HUES64 (cell line): ENCODE data around the gene UBE4B.
"Not testable (repeated sequence)": the region's sequence is repeated elsewhere in the genome, so short reads cannot be mapped to it uniquely, and the experiment has no call there.

Experiments used
- H3K27ac ChIP-seq: 2 replicates; pipeline ENCODE4 v1.7.0; 2013; ENCODE audit warnings: low read depth, low read length, inconsistent platforms
- H3K27me3 ChIP-seq: 2 replicates; pipeline ENCODE4 v1.6.1; 2013; ENCODE audit warnings: mild to moderate bottlenecking, low read length; ENCODE audit not compliant: insufficient read depth
- H3K36me3 ChIP-seq: 2 replicates; pipeline ENCODE4 v1.6.1; 2013; ENCODE audit warnings: mild to moderate bottlenecking, low read length; ENCODE audit not compliant: insufficient read depth
- H3K4me1 ChIP-seq: 2 replicates; pipeline ENCODE4 v1.6.1; 2013; ENCODE audit warnings: mild to moderate bottlenecking, low read length, moderate library complexity; ENCODE audit not compliant: insufficient read depth
- H3K4me3 ChIP-seq: 2 replicates; pipeline ENCODE4 v1.5.1; 2013; ENCODE audit warnings: mild to moderate bottlenecking, low read length, moderate library complexity
- H3K9ac ChIP-seq: 2 replicates; pipeline ENCODE4 v1.6.1; 2013; ENCODE audit warnings: mild to moderate bottlenecking, low read depth, low read length
- H3K9me3 ChIP-seq: 2 replicates; pipeline ENCODE4 v1.6.1; 2013; ENCODE audit warnings: low read depth, low read length; ENCODE audit not compliant: insufficient read depth
- WGBS: fragments of 150-250, 120-280 bp; methylation state at CpG from one replicate; pipeline ENCODE4 v1.1.7; 2013; ENCODE audit warnings: missing lambda C conversion rate; 5-methylcytosine and 5-hydroxymethylcytosine counted together

The UBE4B gene

DNA sequence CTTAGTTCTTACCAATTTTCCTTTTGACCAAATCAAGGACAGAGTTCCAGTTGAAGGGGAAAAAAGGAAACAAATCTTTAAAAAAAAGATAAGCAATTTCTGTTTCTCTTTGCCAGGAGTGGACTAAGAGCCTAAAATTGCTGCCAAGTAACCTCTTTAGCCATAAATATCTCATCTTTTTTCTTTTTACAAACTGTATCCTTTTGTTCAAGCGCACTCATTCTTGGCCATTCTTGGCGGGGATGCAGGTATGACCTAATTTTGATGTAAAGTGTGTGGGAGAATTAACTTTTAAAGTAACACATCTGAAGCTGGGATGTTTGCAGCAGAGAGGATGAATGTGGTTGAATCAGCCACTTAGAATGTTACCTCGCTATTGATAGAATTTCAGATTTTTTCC, 164.2 kb downstream of the UBE4B start:
- no peaks in the 10 kb centered on the region for H3K27me3 ChIP-seq
- H3K4me3 ChIP-seq = no peak overlapping the region
- H3K27ac ChIP-seq = no peak overlapping the region
- no peak overlapping the region for H3K9ac ChIP-seq
- 91% methylated on average over 2 of the region's 3 CpGs for WGBS
- no peaks in the 10 kb centered on the region for H3K9me3 ChIP-seq
- no peaks in the 10 kb centered on the region for H3K4me1 ChIP-seq
- no peaks in the 10 kb centered on the region for H3K36me3 ChIP-seq

DNA sequence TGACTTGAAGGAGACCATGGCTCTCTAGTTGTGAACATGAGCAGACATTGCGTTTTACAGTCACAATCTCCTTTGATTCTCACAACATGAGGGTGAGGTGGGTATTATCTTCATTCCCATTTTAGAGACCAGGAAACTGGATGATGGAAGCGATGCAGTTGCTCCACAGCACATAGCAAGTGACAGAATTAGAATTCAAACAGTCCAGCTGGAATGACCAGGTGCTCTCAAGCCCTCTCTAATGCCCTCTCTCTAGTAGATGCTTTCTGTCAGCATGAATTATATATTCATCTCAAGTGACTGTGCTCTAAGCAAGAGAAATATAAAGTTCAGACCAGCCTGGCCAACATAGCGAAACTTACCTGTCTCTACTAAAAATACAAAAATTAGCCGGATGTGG, 167.9 kb downstream of the UBE4B start:
- H3K4me3 ChIP-seq = no peak overlapping the region
- no peak overlapping the region for H3K9ac ChIP-seq
- H3K27me3 ChIP-seq = no peaks in the 10 kb centered on the region
- no peaks in the 10 kb centered on the region for H3K4me1 ChIP-seq
- 96% methylated on average over 4 of the region's 4 CpGs for WGBS
- H3K27ac ChIP-seq = no peak overlapping the region
- H3K9me3 ChIP-seq = no peaks in the 10 kb centered on the region
- no peaks in the 10 kb centered on the region for H3K36me3 ChIP-seq

DNA sequence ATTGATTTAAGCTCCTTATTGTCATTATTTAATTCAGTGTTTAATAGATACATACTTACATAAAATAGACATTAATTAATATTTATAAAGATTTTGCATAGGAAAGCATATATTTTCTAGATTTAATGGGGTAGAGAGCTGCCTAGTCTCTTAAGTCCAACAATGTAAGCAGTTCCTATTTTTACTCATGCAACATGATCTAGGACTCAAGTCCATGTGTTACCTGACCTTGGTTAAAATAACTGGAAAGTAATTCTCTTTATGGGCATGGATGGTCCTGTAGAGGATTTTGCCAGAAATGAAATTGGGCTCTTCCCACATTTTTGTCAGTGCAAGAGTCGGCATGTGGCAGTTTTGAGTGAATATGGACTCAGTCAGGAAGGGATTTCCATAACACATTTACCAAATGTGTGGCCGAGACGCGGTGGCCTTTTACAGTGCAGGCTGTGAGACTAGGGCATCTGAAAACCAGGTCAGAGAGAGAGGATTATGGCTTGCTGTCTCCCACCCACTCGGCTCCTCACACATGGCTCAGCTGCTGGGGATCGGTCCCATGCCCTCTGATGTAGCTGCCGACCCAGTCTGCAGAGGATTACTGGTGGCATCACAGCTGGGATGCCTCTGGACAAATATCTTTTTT, 171.4 kb downstream of the UBE4B start:
- Histone ChIP-seq H3K9me3 (no peaks in the 10 kb centered on the region), H3K36me3 (no peaks in the 10 kb centered on the region), H3K4me3 (no peak overlapping the region), H3K9ac (no peak overlapping the region), H3K4me1 (no peaks in the 10 kb centered on the region), H3K27me3 (no peaks in the 10 kb centered on the region), H3K27ac (no peak overlapping the region)
- 92% methylated on average over 7 of the region's 7 CpGs for WGBS

DNA sequence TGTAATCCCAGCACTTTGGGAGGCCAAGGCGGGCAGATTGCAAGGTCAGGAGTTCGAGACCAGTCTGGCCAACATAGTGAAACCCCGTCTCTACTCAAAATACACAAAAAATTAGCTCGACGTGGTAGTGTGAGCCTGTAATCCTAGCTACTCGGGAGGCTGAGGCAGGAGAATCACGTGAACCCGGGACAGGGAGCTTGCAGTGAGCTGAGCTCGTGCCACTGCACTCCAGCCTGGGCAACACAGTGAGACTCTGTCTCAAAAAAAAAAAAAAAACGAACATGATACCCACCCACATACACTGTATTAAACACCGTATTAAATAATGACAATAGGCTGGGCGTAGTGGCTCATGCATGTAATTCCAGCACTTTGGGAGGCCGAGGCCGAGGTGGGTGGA, 172.4 kb downstream of the UBE4B start:
- not testable (repeated sequence) for H3K9me3 ChIP-seq, H3K4me1 ChIP-seq, H3K4me3 ChIP-seq, H3K27me3 ChIP-seq, H3K36me3 ChIP-seq, H3K9ac ChIP-seq, H3K27ac ChIP-seq
- 91% methylated on average over 13 of the region's 14 CpGs for WGBS

DNA sequence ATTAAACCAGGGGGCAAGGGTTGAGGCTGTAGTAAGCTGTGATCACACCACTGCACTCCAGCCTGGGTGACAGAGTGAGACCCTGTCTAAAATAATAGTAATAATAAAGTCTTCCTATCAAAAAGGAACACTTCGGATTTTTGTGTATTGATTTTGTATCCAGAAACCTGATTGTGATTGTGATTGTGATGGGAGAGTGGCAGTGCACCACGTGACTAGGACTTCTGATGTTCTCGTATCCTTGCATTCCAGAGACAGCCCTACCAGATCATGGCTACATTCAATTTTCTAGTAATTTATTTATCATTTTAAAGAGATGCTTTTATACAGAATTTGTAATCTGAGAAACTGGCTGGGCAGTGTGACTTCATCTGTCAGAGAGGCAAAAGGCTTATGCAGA, 175.1 kb downstream of the UBE4B start:
- H3K4me1 ChIP-seq = peaks cover 12% of the 10 kb centered on the region
- no peak overlapping the region for H3K27ac ChIP-seq
- no peaks in the 10 kb centered on the region for H3K27me3 ChIP-seq
- no peak overlapping the region for H3K4me3 ChIP-seq
- WGBS = 89% methylated on average over 2 of the region's 3 CpGs
- no peaks in the 10 kb centered on the region for H3K9me3 ChIP-seq
- no peak overlapping the region for H3K9ac ChIP-seq
- no peaks in the 10 kb centered on the region for H3K36me3 ChIP-seq

DNA sequence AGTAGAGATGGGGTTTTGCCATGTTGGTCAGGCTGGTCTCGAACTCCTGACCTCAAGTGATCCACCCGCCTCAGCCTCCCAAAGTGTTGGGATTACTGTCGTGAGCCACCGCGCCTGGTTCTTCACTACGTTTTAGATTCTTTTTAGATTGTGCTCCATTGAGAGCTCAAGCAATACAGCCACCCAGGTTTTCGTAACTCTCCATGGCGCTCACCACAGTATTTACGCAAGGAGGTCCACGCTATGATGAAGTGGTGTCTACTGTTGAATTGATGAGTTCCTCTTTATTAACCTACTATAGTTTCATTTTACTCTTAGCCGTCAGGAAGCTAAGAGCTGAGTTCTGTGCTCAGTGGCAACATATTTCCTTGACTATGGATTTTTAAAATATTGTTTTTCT, 175.8 kb downstream of the UBE4B start:
- no peaks in the 10 kb centered on the region for H3K36me3 ChIP-seq
- H3K4me3 ChIP-seq = no peak overlapping the region
- peaks cover 19% of the 10 kb centered on the region for H3K4me1 ChIP-seq
- H3K9ac ChIP-seq = no peak overlapping the region
- H3K27ac ChIP-seq = no peak overlapping the region
- no peaks in the 10 kb centered on the region for H3K27me3 ChIP-seq
- H3K9me3 ChIP-seq = no peaks in the 10 kb centered on the region
- WGBS = 97% methylated on average over 11 of the region's 11 CpGs

DNA sequence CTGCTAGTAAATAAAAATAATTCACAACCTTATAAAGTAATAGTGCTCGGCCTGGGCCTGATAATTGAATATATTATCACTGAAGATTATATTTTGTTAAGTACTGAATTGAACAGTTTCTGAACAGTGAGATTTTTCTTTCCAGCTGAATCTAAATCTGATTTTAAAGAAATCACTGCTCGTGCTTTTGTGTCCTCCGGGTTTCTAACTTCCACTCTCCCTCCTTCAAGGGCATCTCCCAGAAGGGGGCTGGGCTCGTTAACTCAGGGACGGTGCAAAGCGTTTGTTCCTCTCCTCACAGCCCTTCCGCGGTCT, 176.8 kb downstream of the UBE4B start:
- H3K27ac ChIP-seq = peak overlapping the region; percentile 80
- no peaks in the 10 kb centered on the region for H3K36me3 ChIP-seq
- peaks cover 20% of the 10 kb centered on the region for H3K4me1 ChIP-seq
- peak overlapping the region; percentile 78 for H3K9ac ChIP-seq
- H3K9me3 ChIP-seq = no peaks in the 10 kb centered on the region
- peak overlapping the region; percentile 98 for H3K4me3 ChIP-seq
- no peaks in the 10 kb centered on the region for H3K27me3 ChIP-seq
- WGBS = 5% methylated on average over 7 of the region's 8 CpGs

DNA sequence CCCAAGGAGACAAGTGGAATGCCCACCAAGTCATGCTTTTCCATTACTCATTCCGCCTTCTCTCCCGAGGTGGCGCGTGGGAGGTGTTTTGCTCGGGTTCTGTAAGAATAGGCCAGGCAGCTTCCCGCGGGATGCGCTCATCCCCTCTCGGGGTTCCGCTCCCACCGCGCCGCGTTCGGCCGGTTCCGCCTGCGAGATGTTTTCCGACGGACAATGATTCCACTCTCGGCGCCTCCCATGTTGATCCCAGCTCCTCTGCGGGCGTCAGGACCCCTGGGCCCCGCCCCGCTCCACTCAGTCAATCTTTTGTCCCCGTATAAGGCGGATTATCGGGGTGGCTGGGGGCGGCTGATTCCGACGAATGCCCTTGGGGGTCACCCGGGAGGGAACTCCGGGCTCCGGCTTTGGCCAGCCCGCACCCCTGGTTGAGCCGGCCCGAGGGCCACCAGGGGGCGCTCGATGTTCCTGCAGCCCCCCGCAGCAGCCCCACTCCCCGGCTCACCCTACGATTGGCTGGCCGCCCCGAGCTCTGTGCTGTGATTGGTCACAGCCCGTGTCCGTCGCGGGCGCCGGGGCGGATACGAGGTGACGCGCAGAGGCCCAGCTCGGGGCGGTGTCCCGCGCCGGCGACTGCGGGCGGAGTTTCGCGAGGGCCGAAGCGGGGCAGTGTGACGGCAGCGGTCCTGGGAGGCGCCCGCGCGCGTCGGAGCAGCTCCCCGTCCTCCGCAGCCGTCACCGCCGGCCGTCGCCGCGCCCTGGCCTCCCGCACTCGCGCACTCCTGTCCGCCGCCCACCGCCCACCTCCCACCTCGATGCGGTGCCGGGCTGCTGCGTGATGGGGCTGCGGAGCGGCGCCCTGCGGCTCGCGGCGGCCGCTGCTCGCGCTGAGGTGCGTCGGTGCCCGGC, 177.4 kb downstream of the UBE4B start, which contains the start of gene KIF1B:
Gene KIF1B (plus strand): TSS at position 666 of the 906 bp plus-strand sequence. CDS start 21,759 bp downstream, outside the sequence.
- Histone ChIP-seq H3K4me3 (peak within 1 kb of the TSS; percentile 98), H3K9ac (peak within 1 kb of the TSS; percentile 96), H3K27ac (peak within 1 kb of the TSS; percentile 80), H3K4me1 (peaks cover 20% of the 10 kb centered on the region), H3K27me3 (no peaks in the 10 kb centered on the region), H3K36me3 (no peaks in the 10 kb centered on the region), H3K9me3 (no peaks in the 10 kb centered on the region)
- under 1% methylated on average over 107 of the region's 107 CpGs for WGBS

DNA sequence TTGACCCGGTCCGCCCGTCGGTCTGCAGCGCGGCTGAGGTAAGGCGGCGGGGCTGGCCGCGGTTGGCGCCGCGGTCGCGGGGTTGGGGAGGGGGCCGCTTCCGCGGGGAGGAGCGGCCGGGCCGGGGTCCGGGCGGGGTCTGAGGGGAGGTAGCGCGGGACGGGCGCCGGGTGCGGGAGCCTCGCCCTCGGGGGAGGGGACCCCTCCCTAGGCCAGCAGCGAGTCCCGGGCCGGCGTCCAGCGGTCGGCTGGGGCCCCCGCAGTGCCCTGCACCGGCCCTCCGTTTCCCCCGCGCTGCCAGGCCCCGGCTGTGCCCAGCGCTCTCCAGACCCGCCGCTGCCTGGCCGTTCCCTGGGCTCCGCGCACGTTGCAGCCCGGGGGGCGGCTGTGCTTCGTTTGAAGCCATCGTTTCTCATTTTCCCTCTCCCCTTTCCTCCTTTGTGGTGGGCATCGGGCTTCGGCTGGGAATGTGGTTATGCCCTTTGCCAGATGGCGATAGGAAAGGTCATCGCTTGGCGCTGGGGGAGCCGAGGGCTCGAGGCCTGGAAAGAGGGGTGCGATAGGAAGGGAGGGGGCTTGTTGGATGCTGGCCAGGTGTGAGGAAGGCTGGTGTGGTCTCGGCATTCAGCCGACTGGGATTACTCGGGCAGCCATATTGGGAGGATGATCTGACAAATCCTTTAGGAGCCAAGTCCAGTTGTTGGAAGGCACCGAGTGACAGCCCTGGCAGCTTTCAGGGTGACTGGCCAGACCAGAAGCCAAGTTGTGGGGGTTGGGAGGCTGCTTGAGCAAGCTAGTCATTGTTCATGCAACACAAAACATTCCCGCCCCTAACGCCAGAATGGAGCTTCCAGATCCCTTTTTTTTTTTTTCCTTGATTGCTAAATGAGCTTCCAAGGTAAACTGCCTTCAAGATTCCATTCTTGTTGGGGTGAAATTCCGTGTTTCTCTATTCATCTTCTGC, 178.4 kb downstream of the UBE4B start:
- H3K27ac ChIP-seq = peak overlapping the region; percentile 79

DNA sequence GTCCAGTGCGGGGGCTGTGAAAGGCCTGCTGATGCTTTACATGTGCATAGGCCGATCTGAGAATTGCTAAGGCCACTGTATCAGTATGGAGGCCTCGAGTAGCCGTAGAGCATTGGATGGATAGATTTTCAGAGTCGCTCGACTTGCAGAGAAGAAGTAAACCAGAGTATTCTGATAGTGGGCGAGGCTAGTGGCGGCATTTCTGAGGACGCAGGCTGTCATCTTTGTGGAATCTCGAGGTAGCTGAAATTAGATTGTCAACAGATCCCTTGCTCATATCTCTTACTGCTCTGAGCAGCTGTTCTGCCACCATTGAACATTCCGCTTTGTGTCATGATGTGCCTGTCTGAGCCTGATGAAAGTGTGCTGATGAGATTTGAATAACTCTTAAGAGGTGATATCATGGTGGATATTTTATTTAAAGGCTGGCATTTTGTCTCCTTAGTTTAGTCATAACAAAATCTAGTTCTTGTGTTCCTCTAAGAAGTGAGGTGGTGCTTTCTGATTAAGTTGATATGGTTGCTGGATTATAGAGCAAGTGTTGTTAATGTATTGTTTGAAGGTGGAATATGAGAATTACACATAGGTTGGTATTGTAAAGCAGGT, 179.2 kb downstream of the UBE4B start:
- Histone ChIP-seq H3K9me3 (no peaks in the 10 kb centered on the region), H3K36me3 (no peaks in the 10 kb centered on the region; the same call in 1 of the 2 replicates), H3K4me1 (peaks cover 20% of the 10 kb centered on the region), H3K4me3 (peak overlapping the region; percentile 98), H3K27ac (peak overlapping the region; percentile 79), H3K27me3 (no peaks in the 10 kb centered on the region), H3K9ac (peak overlapping the region; percentile 96)
- WGBS = 17% methylated on average over 11 of the region's 11 CpGs

More for the DNA sequence above, 178.4 kb downstream of the UBE4B start:
- peak overlapping the region; percentile 98 for H3K4me3 ChIP-seq
- under 1% methylated on average over 69 of the region's 69 CpGs for WGBS
- H3K27me3 ChIP-seq = no peaks in the 10 kb centered on the region
- H3K9ac ChIP-seq = peak overlapping the region; percentile 96
- H3K4me1 ChIP-seq = peaks cover 20% of the 10 kb centered on the region
- H3K36me3 ChIP-seq = no peaks in the 10 kb centered on the region; the same call in 1 of the 2 replicates
- no peaks in the 10 kb centered on the region for H3K9me3 ChIP-seq
